ENCODE measurements around the gene LBX2. TPM values are rescaled to one million over a fixed set of nuclear protein-coding genes. Genes with fewer than 3 reads are reported as not detected.
"Not testable (repeated sequence)": the region's sequence is repeated elsewhere in the genome, so short reads cannot be mapped to it uniquely, and the experiment has no call there.

The LBX2 gene
- total RNA-seq, 1 donor from 2014 or later = 7.7 TPM

DNA sequence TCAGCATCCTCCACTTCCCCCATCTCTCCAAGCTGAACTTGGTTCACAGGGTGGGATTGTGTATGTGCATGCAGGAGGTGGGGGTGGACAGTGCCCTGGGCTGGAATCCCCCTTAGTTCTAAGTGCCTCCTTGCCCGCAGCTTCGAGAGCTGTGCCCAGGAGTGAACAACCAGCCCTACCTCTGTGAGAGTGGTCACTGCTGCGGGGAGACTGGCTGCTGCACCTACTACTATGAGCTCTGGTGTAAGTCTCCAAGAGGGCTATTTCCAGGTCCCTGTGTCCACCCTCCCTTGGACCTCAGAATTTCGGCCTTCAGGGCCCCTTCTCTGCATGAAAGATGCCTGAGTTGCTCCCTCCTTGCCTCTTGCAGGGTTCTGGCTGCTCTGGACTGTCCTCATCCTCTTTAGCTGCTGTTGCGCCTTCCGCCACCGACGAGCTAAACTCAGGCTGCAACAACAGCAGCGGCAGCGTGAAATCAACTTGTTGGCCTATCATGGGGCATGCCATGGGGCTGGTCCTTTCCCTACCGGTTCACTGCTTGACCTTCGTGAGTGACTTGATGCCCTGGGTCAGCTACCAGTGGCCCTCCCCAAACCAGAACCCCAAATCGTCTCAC, 39.8 kb downstream of the LBX2 start:
- not testable (repeated sequence) for DNase-seq (ENCODE audit: low spot score); ATAC-seq

DNA sequence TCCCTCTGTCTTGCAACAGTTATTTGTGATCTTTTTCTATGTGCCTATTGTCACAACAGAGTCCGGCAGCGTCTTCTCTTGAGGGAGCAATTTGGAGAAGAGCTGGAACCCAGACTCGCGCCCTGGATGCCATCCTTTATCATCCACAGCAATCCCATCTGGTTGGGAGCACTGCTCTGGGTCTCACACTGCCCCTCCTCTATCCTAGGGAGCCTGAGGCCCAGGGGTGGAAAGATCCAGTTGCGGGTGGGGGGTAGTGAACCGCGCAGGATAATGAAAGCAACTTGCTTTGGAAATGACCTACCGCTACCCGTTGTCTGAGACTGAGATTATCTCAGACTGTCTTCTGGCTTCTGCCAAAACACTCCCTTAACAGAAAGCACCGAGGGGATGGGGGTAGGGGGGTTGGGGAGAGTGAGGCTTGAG, 40.5 kb downstream of the LBX2 start:
- no peak for ATAC-seq
- DNase-seq (ENCODE audit: low spot score) = no peak

DNA sequence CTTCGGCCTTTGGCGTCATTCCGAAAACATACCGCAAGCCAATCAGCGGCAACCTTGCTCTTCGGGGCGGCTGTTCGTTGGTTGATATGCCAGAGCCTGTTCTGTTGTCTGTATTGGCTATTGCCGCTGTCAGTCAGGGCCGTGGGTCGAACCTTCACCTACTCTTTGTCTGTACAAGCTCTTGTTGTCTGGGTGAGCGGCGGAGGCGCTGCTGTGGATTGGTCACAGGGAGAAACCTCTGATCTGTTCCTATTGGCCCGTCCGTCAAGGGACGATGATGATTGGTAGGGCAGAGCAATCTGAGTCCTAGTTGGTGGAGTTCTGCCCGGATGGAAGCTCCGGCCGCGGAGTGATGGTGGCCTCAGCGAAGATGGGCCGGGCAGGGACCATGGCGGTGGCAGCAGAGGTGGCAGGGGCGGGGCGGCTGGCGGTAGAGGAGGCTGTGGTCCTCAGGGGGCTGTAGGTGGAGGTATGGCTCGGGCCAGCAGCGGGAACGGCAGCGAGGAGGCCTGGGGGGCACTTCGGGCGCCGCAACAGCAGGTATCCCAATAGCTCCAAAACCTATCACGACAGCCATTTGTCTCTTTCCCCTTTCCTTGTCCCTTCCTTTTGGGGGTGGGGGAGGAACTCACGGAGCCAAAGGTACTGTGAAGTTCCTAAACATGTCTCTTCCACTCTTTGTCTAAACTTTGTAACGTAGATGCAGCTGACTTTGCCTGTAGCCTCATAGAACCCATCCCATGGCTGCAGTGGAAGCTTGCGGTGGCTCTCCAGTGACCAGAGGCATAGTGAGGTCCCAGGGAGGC, 41.1 kb downstream of the LBX2 start, which contains the start of gene WBP1:
Gene WBP1, plus strand, starts transcription at position 307 of the 806 bp plus-strand sequence. Its CDS starts 165 bp downstream, at position 472.
- peak; percentile 82 for ATAC-seq
- DNase-seq (ENCODE audit: low spot score) = peak; percentile 100

DNA sequence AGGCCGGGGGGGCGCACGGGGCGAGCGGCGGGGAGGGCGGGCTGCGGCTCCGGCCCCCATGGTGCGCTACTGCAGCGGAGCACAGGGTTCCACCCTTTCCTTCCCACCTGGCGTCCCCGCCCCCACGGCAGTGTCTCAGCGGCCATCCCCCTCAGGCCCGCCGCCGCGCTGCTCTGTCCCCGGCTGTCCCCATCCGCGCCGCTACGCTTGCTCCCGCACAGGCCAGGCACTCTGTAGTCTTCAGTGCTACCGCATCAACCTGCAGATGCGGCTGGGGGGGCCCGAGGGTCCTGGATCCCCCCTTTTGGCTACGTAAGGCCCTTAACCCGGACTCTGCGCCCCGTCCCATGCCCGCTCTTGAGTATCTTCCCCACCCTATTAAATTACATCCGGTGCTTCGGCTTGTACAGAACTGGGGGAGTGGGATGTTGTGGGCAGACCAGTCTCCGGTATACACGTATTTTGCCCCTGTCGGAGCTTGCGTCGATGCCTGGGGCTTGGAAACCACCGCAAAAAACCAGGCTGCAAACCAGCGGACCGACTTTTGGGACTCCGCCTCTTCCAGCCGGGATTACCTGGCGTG, 41.8 kb downstream of the LBX2 start:
- DNase-seq (ENCODE audit: low spot score) = peak; percentile 79
- peak; percentile 62 for ATAC-seq

DNA sequence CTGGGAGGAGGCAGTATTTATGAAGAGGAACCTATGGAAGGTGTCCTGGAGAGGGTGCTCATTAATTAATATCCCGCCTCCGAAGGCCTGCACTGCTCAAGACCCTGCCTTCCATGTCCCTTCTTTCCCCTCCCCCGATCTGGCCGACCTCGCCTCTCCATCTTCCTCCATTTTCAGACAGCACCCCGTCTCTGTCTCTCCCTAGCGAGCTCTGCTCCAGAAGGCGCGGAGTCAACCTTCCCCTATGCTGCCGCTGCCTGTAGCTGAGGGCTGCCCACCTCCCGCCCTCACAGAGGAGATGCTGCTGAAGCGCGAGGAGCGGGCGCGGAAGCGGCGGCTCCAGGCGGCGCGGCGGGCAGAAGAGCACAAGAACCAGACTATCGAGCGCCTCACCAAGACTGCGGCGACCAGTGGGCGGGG, 42.3 kb downstream of the LBX2 start:
- DNase-seq (ENCODE audit: low spot score) (no peak), ATAC-seq (no peak)

DNA sequence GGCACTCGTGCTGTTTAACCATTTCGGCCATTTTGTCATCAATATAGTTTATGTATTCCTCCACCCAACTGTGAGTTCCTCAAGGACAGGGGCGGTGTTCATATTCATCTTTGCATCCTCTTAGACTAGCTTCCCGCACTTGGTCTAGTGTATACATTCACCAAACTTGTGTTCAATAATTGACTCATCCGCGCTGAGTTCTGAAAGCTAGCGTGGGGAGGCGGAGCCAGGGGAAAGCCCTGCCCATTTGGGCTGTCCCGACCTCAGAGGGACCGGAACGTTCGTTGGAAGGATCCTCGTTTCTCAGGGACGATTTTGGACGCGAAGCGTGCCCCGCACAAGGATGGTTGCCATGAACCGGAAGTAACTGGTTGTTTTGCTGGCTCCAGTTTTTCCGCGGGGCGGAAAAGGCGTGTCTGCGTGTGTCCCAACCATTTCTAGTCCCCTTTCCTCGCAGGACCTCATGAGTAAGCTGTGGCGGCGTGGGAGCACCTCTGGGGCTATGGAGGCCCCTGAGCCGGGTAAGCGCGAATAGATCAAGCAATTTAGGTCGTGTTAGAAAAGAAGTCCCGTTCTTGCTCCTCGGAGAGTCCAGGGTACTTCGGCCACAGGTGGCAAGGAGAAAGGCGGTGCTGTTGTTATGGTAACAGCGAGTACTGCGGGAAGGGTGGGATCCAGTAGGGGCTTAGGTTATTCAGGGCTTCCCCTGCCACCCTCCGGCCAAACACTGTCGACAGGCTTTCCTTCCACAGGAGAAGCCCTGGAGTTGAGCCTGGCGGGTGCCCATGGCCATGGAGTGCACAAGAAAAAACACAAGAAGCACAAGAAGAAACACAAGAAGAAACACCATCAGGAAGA, 44.5 kb downstream of the LBX2 start, which contains the start of gene INO80B:
Gene INO80B, plus strand, starts transcription at position 434 of the 858 bp plus-strand sequence. Its CDS starts 30 bp downstream, at position 464.
- peak; percentile 97 for DNase-seq (ENCODE audit: low spot score)
- peak; percentile 75 for ATAC-seq

DNA sequence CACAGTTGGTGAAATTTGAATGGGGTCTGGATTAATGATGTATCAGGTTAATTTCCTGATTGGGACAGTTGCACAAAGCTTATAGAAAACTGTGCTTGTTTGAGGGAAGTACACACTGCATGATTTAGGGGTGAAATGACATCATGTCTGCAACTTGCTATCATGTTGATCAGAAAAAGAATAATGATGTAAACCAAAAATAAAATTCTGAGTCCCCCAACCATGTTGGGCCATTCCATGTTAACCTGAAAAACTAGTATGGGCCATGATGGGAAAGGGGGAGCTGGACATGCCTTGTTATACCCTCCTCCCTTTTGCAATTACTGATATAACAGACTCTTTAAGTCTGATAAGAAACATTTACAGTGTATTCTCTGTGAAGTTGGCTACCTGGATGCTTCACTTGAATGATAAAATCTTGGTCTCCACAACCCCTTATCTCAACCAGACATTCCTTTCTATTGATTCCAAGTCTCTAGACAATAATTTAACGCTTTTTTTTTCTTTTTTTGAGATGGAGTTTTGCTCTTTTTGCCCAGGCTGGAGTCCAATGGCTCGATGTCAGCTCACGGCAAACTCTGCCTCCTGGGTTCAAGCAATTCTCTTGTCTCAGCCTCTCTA, 48.7 kb downstream of the LBX2 start:
- DNase-seq (ENCODE audit: low spot score) = no peak
- ATAC-seq = no peak

DNA sequence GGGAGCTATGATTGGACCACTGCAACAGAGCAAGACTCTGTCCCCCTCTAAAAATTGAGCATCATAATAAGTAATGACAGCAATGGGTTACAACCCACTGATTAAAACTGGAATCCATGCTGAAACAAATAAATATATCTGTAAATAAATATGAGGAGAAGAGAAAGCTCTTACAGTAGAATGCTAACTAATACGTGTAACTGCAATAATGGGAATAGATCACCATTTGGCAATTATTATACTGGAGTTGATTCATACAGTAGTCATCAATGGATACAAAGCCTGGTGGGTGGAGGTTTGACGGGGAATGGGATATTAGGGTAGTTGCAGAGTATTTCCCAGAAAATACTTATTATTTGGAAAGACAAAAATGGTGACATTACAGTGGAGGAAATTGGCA, 50.6 kb downstream of the LBX2 start:
- no peak for ATAC-seq
- no peak for DNase-seq (ENCODE audit: low spot score)

Other genes with a start within 250 kb of the LBX2 start
- 1.2 TPM for gene SLC4A5, start 156.2 kb downstream of the LBX2 start, total RNA-seq
- gene DCTN1, start 119.3 kb downstream of the LBX2 start, total RNA-seq = 41.3 TPM
- 0.38 TPM for gene C2orf81, start 78.0 kb downstream of the LBX2 start, total RNA-seq
- gene WDR54, start 77.9 kb downstream of the LBX2 start, total RNA-seq = 1.5 TPM
- gene RTKN, start 57.7 kb downstream of the LBX2 start, total RNA-seq = 114 TPM
- 16.5 TPM for gene INO80B, start 44.5 kb downstream of the LBX2 start, total RNA-seq
- 38.8 TPM for gene WBP1, start 41.2 kb downstream of the LBX2 start, total RNA-seq
- gene MOGS, start 34.2 kb downstream of the LBX2 start, total RNA-seq = 53.3 TPM
- 48.9 TPM for gene MRPL53, start 26.9 kb downstream of the LBX2 start, total RNA-seq
- gene CCDC142, start 16.6 kb downstream of the LBX2 start, total RNA-seq = 14.0 TPM
- 39.8 TPM for gene TTC31, start 16.5 kb downstream of the LBX2 start, total RNA-seq
- 10.4 TPM for gene PCGF1, start 8.1 kb upstream of the LBX2 start, total RNA-seq
- 0.08 TPM for gene TLX2, start 14.8 kb upstream of the LBX2 start, total RNA-seq
- 0.23 TPM for gene DQX1, start 26.6 kb upstream of the LBX2 start, total RNA-seq
- 74.1 TPM for gene AUP1, start 30.1 kb upstream of the LBX2 start, total RNA-seq
- gene HTRA2, start 30.3 kb upstream of the LBX2 start, total RNA-seq = 11.7 TPM
- gene LOXL3, start 54.3 kb upstream of the LBX2 start, total RNA-seq = 0.86 TPM
- 2.8 TPM for gene DOK1, start 55.1 kb upstream of the LBX2 start, total RNA-seq
- not detected for gene M1AP, start 148.7 kb upstream of the LBX2 start, total RNA-seq
- 2.6 TPM for gene SEMA4F, start 154.6 kb upstream of the LBX2 start, total RNA-seq

Data from left lobe of liver (tissue), 2 donors.